Activated CD4-positive, alpha-beta T cell treated with anti-CD3 and anti-CD28 coated beads for 36 hours (primary cell): Measurements from ENCODE around the gene SIL1. TPM values are rescaled to one million over a fixed set of nuclear protein-coding genes. Genes with fewer than 3 reads are reported as not detected.

ENCODE experiments used
- ATAC-seq: fragments of 200-7000 bp; cut with Tn5 transposase; one replicate; pipeline ENCODE4 v1.10.0; 2021; ENCODE audit warnings: mild to moderate bottlenecking, moderate library complexity
- CTCF ChIA-PET: fragments of 350-600 bp; sonication (Branson Sonifier 250); formaldehyde crosslinking; loops from one replicate; lab custom pipeline; 2021; ENCODE audit warnings: antibody characterized with exemption; lab: Charles Lee
- POLR2A ChIA-PET: fragments of 350-600 bp; sonication (Branson Sonifier 250); formaldehyde crosslinking; loops from one replicate; lab custom pipeline; 2021; ENCODE audit warnings: antibody characterized with exemption, inconsistent platforms; lab: Charles Lee
- DNase-seq: peaks from one replicate; pipeline ENCODE4 v3.0.0-alpha.2; 2020
- H3K27ac Mint-ChIP-seq: one replicate; pipeline ENCODE4 v1.8.0; 2021; ENCODE audit warnings: mixed read lengths
- H3K27me3 Mint-ChIP-seq: one replicate; pipeline ENCODE4 v1.8.0; 2021; ENCODE audit warnings: mixed read lengths
- H3K36me3 Mint-ChIP-seq: one replicate; pipeline ENCODE4 v1.8.0; 2021; ENCODE audit warnings: low read depth, mixed read lengths
- H3K4me1 Mint-ChIP-seq: one replicate; pipeline ENCODE4 v1.8.0; 2021; ENCODE audit warnings: mixed read lengths
- H3K4me3 Mint-ChIP-seq: one replicate; pipeline ENCODE4 v1.8.0; 2021; ENCODE audit warnings: mild to moderate bottlenecking, moderate library complexity, mixed read lengths
- H3K9me3 Mint-ChIP-seq: one replicate; pipeline ENCODE4 v1.8.0; 2021; ENCODE audit warnings: low read depth, mixed read lengths
- intact Hi-C, 2 experiments: fragments of 100-400 bp; cut with DNase I in 1 of 2; cut with micrococcal nuclease in 1 of 2; formaldehyde crosslinking; loops; one replicate each; pipeline versions ENCODE4 v1.14.2 to v1.15.1; 2022 to 2024; cut with DNase I, micrococcal nuclease
- total RNA-seq, 2 experiments: library from RNA; stranded (reverse); gene quantifications; one replicate each; pipeline ENCODE4 v1.2.3, GENCODE V29; 2021

Gene SIL1
- total RNA-seq, 2 experiments from 2014 or later: 11.2 to 14.4 TPM

DNA sequence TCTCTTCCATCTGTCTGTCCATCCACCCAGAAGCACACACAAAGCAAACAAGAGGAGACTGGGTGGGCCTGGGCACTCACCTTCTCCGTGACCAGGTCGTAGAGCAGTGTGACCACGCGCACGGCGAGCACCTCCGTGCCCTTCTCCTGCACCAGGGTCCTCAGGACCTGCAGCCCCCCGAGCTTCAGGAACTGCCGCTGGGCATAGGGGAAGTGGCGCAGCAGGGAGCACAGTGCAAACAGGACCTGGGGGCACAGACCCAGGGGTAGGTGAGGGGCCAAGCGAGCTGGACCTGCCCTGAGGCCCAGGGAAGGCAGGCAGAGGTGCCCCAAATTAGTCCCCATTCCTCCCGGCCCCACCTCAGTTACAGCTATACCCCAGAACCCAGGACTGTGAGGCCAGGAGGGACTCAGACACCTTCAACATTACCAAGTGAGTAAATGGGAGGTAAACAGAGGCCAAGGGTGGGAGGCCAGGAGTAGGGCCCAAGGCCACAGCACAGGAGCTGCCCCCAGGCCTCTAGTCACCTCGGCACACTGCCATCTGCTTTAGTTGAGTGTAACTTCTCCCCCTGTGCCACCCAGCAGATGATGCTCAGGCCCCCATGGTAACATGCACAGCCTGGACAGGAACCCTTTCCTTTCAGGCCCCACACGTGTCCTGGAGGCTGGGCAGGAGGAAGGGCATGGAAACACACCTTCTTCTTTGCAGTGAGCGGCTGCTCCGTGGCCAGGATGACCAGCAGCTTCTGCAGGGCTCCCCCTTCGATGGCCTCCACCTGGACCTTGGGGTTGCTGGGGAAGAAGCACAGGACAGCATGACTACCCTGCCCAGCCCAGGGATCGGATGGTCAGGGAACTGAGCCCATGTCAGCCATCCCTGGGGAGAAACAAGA, 246.8 kb downstream of the SIL1 start:
- Mint-ChIP-seq H3K27ac (no peak overlapping the region), H3K4me3 (no peak overlapping the region), H3K27me3 (no peaks in the 10 kb centered on the region), H3K9me3 (no peaks in the 10 kb centered on the region), H3K4me1 (peaks cover 20% of the 10 kb centered on the region), H3K36me3 (no peaks in the 10 kb centered on the region)
- no peak for DNase-seq
- ChIA-PET CTCF (interaction anchor here (0.7 kb wide), 1 partner anchor 224 kb away, joined by 5 read pairs; no protein-coding TSS in a partner anchor), POLR2A (no interaction called here)
- no peak for ATAC-seq
- intact Hi-C loops: no loop called here

GRCh38 chr5:138950421-138951031, 247.6 kb downstream of the SIL1 start:
- ChIA-PET POLR2A (no interaction called here), CTCF (interaction anchor here (0.6 to 0.7 kb wide), 2 partner anchors 224 to 1636 kb away, joined by 3 to 5 read pairs; no protein-coding TSS in a partner anchor)
- Mint-ChIP-seq H3K9me3 (no peaks in the 10 kb centered on the region), H3K27me3 (no peaks in the 10 kb centered on the region), H3K36me3 (no peaks in the 10 kb centered on the region), H3K4me3 (no peak overlapping the region), H3K4me1 (peaks cover 20% of the 10 kb centered on the region), H3K27ac (no peak overlapping the region)
- intact Hi-C loops: no loop called here
- no peak for ATAC-seq
- no peak for DNase-seq

GRCh38 chr5:138949988-138950387, 248.2 kb downstream of the SIL1 start:
- intact Hi-C loops: no loop called here
- Mint-ChIP-seq H3K27ac (no peak overlapping the region), H3K4me3 (no peak overlapping the region), H3K36me3 (no peaks in the 10 kb centered on the region), H3K27me3 (no peaks in the 10 kb centered on the region), H3K4me1 (peaks cover 20% of the 10 kb centered on the region), H3K9me3 (no peaks in the 10 kb centered on the region)
- ATAC-seq (no peak), DNase-seq (no peak)
- ChIA-PET POLR2A (no interaction called here), CTCF (interaction anchor here (0.6 kb wide), 1 partner anchor 1637 kb away, joined by 3 read pairs; no protein-coding TSS in a partner anchor)

- intact Hi-C loops: no loop called here
- DNase-seq (no peak), ATAC-seq (no peak)
- Mint-ChIP-seq H3K9me3 (no peaks in the 10 kb centered on the region), H3K27me3 (no peaks in the 10 kb centered on the region), H3K36me3 (no peaks in the 10 kb centered on the region), H3K27ac (no peak overlapping the region), H3K4me1 (peaks cover 20% of the 10 kb centered on the region), H3K4me3 (no peak overlapping the region)
- CTCF ChIA-PET: interaction anchor here (0.6 kb wide), 1 partner anchor 19 kb away, joined by 3 read pairs; no protein-coding TSS in a partner anchor
- POLR2A ChIA-PET: no interaction called here
Observed at GRCh38 chr5:138949223-138949574, 249.0 kb downstream of the SIL1 start.

DNA sequence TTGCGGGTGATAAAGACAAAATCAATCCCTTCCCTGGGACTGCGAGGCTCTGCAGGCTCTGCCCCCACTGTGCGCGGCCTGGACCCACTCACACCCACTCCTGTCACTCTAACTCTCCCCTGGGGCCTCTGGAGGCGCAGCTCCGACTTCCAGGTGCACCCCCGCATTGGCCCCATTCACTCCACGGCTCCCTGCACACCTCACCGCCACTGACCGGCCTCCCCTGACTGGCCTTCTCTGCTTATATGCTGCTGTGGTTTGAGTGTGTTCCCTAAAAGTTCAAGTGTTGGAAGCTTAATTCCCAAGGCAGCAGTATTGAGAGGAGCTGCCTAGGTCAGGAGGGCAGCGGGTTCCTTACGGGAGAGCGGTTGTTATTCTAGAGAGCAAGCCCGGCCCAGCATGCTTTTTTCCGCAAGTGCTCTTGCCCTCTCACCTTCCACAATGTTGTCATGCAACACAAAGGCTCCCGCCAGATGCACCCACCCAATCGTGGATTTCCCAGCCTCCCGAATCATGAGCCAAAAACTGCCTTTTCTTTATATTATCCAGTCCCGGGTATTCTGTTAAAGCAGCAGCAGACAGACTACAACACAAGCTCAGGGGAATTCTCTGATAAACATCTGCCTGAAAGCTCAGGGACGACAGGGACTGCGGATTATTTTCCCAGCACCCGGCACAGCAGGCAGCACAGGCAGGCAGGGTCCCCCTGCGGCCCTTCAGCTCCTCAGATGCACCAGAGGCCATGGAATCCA, 249.5 kb downstream of the SIL1 start:
- no peaks in the 10 kb centered on the region for H3K9me3 Mint-ChIP-seq
- POLR2A ChIA-PET: no interaction called here
- no peaks in the 10 kb centered on the region for H3K27me3 Mint-ChIP-seq
- CTCF ChIA-PET: interaction anchor here (0.6 kb wide), 1 partner anchor 18 kb away, joined by 3 read pairs; no protein-coding TSS in a partner anchor
- H3K4me1 Mint-ChIP-seq: peaks cover 17% of the 10 kb centered on the region
- H3K4me3 Mint-ChIP-seq: no peak overlapping the region
- H3K36me3 Mint-ChIP-seq: no peaks in the 10 kb centered on the region
- intact Hi-C loops: no loop called here
- DNase-seq (no peak), ATAC-seq (no peak)
- H3K27ac Mint-ChIP-seq: no peak overlapping the region

- Mint-ChIP-seq H3K27ac (no peak overlapping the region), H3K9me3 (no peaks in the 10 kb centered on the region), H3K27me3 (no peaks in the 10 kb centered on the region), H3K4me3 (no peak overlapping the region), H3K36me3 (no peaks in the 10 kb centered on the region), H3K4me1 (peaks cover 8% of the 10 kb centered on the region)
- POLR2A ChIA-PET: no interaction called here
- CTCF ChIA-PET: no interaction called here
- DNase-seq (no peak), ATAC-seq (no peak)
- intact Hi-C loops: no loop called here
Observed at GRCh38 chr5:138947780-138948179, 250.4 kb downstream of the SIL1 start.

- H3K36me3 Mint-ChIP-seq: no peaks in the 10 kb centered on the region
- ATAC-seq (no peak), DNase-seq (no peak)
- H3K9me3 Mint-ChIP-seq: no peaks in the 10 kb centered on the region
- POLR2A ChIA-PET: no interaction called here
- CTCF ChIA-PET: interaction anchor here (0.9 kb wide), 1 partner anchor 92 kb away, joined by 3 read pairs; no protein-coding TSS in a partner anchor
- intact Hi-C loops: no loop called here
- H3K27ac Mint-ChIP-seq: no peak overlapping the region
- H3K4me1 Mint-ChIP-seq: peaks cover under 1% of the 10 kb centered on the region
- H3K4me3 Mint-ChIP-seq: no peak overlapping the region
- H3K27me3 Mint-ChIP-seq: no peaks in the 10 kb centered on the region
Observed at GRCh38 chr5:138946831-138947560, 251.2 kb downstream of the SIL1 start.

GRCh38 chr5:138946241-138946623, 251.9 kb downstream of the SIL1 start:
- H3K27ac Mint-ChIP-seq: no peak overlapping the region
- H3K36me3 Mint-ChIP-seq: no peaks in the 10 kb centered on the region
- DNase-seq (no peak), ATAC-seq (no peak)
- POLR2A ChIA-PET: no interaction called here
- H3K9me3 Mint-ChIP-seq: no peaks in the 10 kb centered on the region
- H3K4me3 Mint-ChIP-seq: no peak overlapping the region
- intact Hi-C loops: no loop called here
- CTCF ChIA-PET: interaction anchor here (0.9 kb wide), 1 partner anchor 93 kb away, joined by 3 read pairs; no protein-coding TSS in a partner anchor
- no peaks in the 10 kb centered on the region for H3K27me3 Mint-ChIP-seq
- H3K4me1 Mint-ChIP-seq: no peaks in the 10 kb centered on the region

DNA sequence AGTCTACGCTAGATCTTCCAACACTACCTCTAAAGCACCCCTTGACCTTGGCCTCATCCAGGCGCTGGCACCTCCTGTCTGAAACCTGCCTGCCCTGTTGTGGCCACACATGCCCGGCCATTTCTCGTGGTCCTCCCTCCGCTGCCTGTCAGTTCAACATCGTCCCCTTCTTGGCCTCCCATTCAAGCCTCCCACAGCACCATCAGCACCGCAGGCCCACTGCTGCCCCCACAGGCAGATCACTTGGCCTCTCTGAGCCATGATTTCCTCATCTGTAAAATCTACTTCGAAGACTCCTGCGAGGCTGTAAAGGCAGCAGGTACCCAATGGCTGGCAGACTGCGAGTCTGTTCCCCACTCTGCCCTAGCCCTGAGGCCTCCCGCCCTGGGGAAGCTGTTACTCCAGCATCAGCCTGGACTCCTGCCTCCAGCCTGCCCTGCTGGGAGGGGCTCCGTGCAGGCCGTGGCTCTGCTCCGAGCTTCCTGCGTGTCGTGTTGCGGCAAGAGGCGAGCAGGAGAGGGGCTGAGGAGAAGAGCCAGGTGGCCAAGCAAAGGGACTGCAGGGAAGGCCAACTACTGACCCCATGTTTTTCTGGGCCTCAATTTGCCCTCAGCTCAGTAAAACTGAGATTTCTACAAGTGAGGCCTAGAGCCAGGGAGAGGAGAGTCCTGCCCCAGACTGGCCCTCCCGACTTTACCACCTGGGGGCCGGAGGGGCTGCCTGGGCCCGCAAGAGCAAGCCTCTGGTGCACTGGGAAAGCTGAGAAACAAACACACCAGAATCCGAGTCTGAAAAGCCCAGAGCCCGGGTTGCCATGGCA, 252.5 kb downstream of the SIL1 start:
- Mint-ChIP-seq H3K9me3 (no peaks in the 10 kb centered on the region), H3K27ac (no peak overlapping the region), H3K4me3 (no peak overlapping the region), H3K4me1 (peaks cover 4% of the 10 kb centered on the region), H3K27me3 (no peaks in the 10 kb centered on the region), H3K36me3 (no peaks in the 10 kb centered on the region)
- intact Hi-C loops: no loop called here
- CTCF ChIA-PET: no interaction called here
- POLR2A ChIA-PET: no interaction called here
- ATAC-seq (no peak), DNase-seq (no peak)

DNA sequence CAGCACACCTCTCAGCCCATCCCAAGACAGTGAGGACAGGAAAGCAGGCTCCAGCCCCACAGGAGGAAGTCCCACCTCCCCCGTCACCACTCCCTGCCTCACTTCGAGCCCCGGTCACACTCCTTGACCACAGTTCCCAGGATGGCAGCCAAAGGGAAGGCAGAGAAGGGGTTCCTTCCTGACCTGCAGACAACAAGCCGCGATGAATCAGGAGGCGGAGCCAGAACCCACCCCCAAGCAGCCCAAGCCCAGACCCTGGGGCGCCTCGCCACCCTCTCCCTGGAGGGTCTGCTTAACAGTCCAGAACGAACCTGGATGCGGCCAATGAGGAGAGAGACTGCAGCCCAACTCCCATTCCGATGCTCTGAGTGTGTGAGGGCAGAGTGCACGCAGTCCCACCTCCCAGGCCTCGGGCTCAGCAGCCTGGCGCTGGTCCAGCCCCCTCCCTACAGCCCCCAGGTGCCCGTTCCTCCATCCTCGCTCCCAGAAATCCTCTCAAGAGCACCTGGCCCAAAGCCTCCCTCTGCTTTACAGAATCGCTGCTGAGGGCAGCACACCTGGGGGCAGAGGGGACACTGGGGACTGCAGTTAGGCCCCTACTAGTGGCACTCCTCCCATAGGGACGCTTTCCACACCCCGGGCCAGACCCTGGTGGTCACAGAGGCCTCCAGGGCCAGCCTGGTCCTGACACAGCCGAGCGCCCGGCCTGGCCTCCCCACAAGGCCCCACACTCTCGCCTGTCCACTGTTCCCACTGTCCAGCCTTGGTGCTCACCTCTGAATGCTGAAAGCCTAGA, 253.4 kb downstream of the SIL1 start:
- POLR2A ChIA-PET: no interaction called here
- ATAC-seq (no peak), DNase-seq (no peak)
- Mint-ChIP-seq H3K27me3 (no peaks in the 10 kb centered on the region), H3K27ac (no peak overlapping the region), H3K36me3 (no peaks in the 10 kb centered on the region), H3K9me3 (no peaks in the 10 kb centered on the region), H3K4me3 (no peak overlapping the region), H3K4me1 (peaks cover 4% of the 10 kb centered on the region)
- CTCF ChIA-PET: no interaction called here
- intact Hi-C loops: no loop called here
